Measurements from ENCODE around the gene DELE1.

DELE1 gene

GRCh38 chr5:141969783-141970771 is 46.4 kb downstream of the DELE1 start:
- no peak overlapping the region for H3K27ac ChIP-seq (ENCODE audit: low read depth, low read length, severe bottlenecking)
- H3K36me3 ChIP-seq (ENCODE audit: control insufficient read depth, insufficient read depth, low read length) = peaks cover 37% of the 10 kb centered on the region
- WGBS, 2 experiments (ENCODE audit: insufficient coverage in 2 of 2) = no CpG with 5 or more reads among the region's 2 CpGs

GRCh38 chr5:141973871-141974595 is 50.4 kb downstream of the DELE1 start:
- peaks cover 75% of the 10 kb centered on the region for H3K36me3 ChIP-seq (ENCODE audit: control insufficient read depth, insufficient read depth, low read length)
- no peak overlapping the region for H3K27ac ChIP-seq (ENCODE audit: low read depth, low read length, severe bottlenecking)
- no CpG with 5 or more reads among the region's 1 CpG for WGBS, 2 experiments (ENCODE audit: insufficient coverage in 2 of 2)
- H3K4me3 ChIP-seq (ENCODE audit: extremely low read depth, insufficient read depth, low read length, poor library complexity, severe bottlenecking) = no peak overlapping the region
- H3K4me1 ChIP-seq (ENCODE audit: control insufficient read depth, insufficient read depth, low read length, poor library complexity, severe bottlenecking) = peaks cover 3% of the 10 kb centered on the region
- no peaks in the 10 kb centered on the region for H3K9me3 ChIP-seq (ENCODE audit: control insufficient read depth, low read length)

More at GRCh38 chr5:141969783-141970771, 46.4 kb downstream of the DELE1 start:
- H3K9me3 ChIP-seq (ENCODE audit: control insufficient read depth, low read length) = no peaks in the 10 kb centered on the region
- H3K4me3 ChIP-seq (ENCODE audit: extremely low read depth, insufficient read depth, low read length, poor library complexity, severe bottlenecking) = peak overlapping the region; percentile 84
- peaks cover 10% of the 10 kb centered on the region for H3K4me1 ChIP-seq (ENCODE audit: control insufficient read depth, insufficient read depth, low read length, poor library complexity, severe bottlenecking)

GRCh38 chr5:141976176-141976575 is 52.5 kb downstream of the DELE1 start:
- H3K9me3 ChIP-seq (ENCODE audit: control insufficient read depth, low read length) = no peaks in the 10 kb centered on the region
- H3K36me3 ChIP-seq (ENCODE audit: control insufficient read depth, insufficient read depth, low read length) = peaks cover 91% of the 10 kb centered on the region
- no peaks in the 10 kb centered on the region for H3K4me1 ChIP-seq (ENCODE audit: control insufficient read depth, insufficient read depth, low read length, poor library complexity, severe bottlenecking)
- 100% methylated on average over 1 of the region's 6 CpGs; no CpG with 5 or more reads in 1 of the 2 experiments for WGBS, 2 experiments (ENCODE audit: insufficient coverage in 2 of 2)
- no peak overlapping the region for H3K4me3 ChIP-seq (ENCODE audit: extremely low read depth, insufficient read depth, low read length, poor library complexity, severe bottlenecking)
- H3K27ac ChIP-seq (ENCODE audit: low read depth, low read length, severe bottlenecking) = no peak overlapping the region

- H3K4me1 ChIP-seq (ENCODE audit: control insufficient read depth, insufficient read depth, low read length, poor library complexity, severe bottlenecking) = no peaks in the 10 kb centered on the region
- no peaks in the 10 kb centered on the region for H3K9me3 ChIP-seq (ENCODE audit: control insufficient read depth, low read length)
- no peak overlapping the region for H3K4me3 ChIP-seq (ENCODE audit: extremely low read depth, insufficient read depth, low read length, poor library complexity, severe bottlenecking)
- H3K36me3 ChIP-seq (ENCODE audit: control insufficient read depth, insufficient read depth, low read length) = peaks cover 90% of the 10 kb centered on the region
- H3K27ac ChIP-seq (ENCODE audit: low read depth, low read length, severe bottlenecking) = no peak overlapping the region
Measured at GRCh38 chr5:141978389-141978788, 54.7 kb downstream of the DELE1 start.

GRCh38 chr5:141982626-141983025 is 59.0 kb downstream of the DELE1 start:
- Histone ChIP-seq H3K4me1 (ENCODE audit: control insufficient read depth, insufficient read depth, low read length, poor library complexity, severe bottlenecking) (no peaks in the 10 kb centered on the region), H3K4me3 (ENCODE audit: extremely low read depth, insufficient read depth, low read length, poor library complexity, severe bottlenecking) (no peak overlapping the region), H3K27ac (ENCODE audit: low read depth, low read length, severe bottlenecking) (no peak overlapping the region), H3K9me3 (ENCODE audit: control insufficient read depth, low read length) (no peaks in the 10 kb centered on the region), H3K36me3 (ENCODE audit: control insufficient read depth, insufficient read depth, low read length) (peaks cover 90% of the 10 kb centered on the region)
- WGBS, 2 experiments (ENCODE audit: insufficient coverage in 2 of 2) = 44 to 46% methylated on average over 2 of the region's 2 CpGs

- Histone ChIP-seq H3K36me3 (ENCODE audit: control insufficient read depth, insufficient read depth, low read length) (peaks cover 79% of the 10 kb centered on the region), H3K4me3 (ENCODE audit: extremely low read depth, insufficient read depth, low read length, poor library complexity, severe bottlenecking) (no peak overlapping the region), H3K4me1 (ENCODE audit: control insufficient read depth, insufficient read depth, low read length, poor library complexity, severe bottlenecking) (no peaks in the 10 kb centered on the region), H3K27ac (ENCODE audit: low read depth, low read length, severe bottlenecking) (no peak overlapping the region), H3K9me3 (ENCODE audit: control insufficient read depth, low read length) (no peaks in the 10 kb centered on the region)
Measured at GRCh38 chr5:141986072-141986471, 62.4 kb downstream of the DELE1 start.

GRCh38 chr5:141989720-141990119 is 66.0 kb downstream of the DELE1 start:
- no peak overlapping the region for H3K27ac ChIP-seq (ENCODE audit: low read depth, low read length, severe bottlenecking)
- WGBS, 2 experiments (ENCODE audit: insufficient coverage in 2 of 2) = no CpG with 5 or more reads among the region's 1 CpG
- H3K36me3 ChIP-seq (ENCODE audit: control insufficient read depth, insufficient read depth, low read length) = peaks cover 75% of the 10 kb centered on the region
- no peaks in the 10 kb centered on the region for H3K4me1 ChIP-seq (ENCODE audit: control insufficient read depth, insufficient read depth, low read length, poor library complexity, severe bottlenecking)
- no peaks in the 10 kb centered on the region for H3K9me3 ChIP-seq (ENCODE audit: control insufficient read depth, low read length)
- H3K4me3 ChIP-seq (ENCODE audit: extremely low read depth, insufficient read depth, low read length, poor library complexity, severe bottlenecking) = no peak overlapping the region

Data from mesodermal cell (in vitro differentiated cells).